HG02588 (cell line): ENCODE data around the gene IKZF5.
A peak's percentile ranks its signal among the peaks of the same experiment; 100 is the strongest.

Experiments used
- ATAC-seq: cut with Tn5 transposase; IDR thresholded peaks from one replicate; pipeline ENCODE4 v1.9.1; 2021; ENCODE audit warnings: mild to moderate bottlenecking, moderate library complexity; ENCODE audit not compliant: unreplicated experiment

The IKZF5 gene

DNA sequence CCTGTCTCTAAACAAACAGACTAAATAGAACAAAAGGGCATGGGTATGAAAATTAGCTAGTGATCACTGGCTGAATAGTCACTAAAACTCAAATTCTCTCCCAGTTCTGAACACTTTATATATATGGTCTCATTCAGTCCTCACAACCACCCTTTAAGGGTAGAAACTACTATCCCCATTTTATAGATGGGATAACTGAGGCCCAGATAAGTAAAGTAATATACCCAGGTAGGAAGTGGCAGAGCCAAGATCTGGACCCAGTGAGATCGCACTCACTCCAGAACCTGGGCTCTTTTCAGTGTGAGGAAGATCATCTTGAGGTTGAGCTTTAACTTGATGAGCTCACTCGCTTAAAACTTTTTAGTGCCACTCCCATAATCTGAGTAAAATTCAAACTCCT, 23.9 kb downstream of the IKZF5 start:
- ATAC-seq, result no peak

DNA sequence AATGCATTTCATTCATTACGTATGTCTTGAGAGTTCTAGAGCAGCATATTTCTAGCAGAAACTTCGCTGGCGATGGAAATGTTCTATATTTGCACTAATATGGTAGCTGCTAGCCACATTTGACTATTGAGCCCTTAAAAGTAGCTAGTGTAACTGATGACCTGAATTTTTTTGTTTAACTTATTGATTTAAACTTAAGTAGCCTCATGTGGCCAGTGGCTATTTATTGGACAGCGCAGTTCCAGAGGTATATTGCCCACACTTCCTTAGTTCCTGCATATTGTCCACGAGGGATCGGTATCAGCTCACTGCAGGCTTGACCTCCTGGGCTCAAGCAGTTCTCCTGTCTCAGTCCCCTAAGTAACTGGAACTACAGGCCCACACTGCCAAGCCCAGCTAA, 24.7 kb downstream of the IKZF5 start:
- no peak for ATAC-seq

DNA sequence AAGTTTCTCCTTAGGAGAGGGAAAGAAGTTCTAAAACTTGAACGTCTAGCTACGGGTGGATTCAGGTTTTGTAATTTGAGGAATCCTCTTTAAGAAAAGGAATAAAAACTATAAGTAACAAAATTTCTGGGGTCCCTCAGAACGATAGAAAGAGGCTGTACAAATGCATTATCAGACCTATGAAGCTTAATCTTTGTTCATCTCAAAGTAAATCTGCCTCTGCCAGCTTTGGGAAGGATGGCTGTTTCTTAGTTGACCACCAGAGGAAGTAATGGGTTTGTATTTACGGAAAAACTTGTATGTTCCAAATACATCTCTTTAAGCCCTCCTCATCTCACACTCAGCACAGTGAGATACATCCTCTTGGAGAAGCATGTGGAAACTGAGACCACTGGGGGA, 27.5 kb downstream of the IKZF5 start:
- ATAC-seq, result no peak

DNA sequence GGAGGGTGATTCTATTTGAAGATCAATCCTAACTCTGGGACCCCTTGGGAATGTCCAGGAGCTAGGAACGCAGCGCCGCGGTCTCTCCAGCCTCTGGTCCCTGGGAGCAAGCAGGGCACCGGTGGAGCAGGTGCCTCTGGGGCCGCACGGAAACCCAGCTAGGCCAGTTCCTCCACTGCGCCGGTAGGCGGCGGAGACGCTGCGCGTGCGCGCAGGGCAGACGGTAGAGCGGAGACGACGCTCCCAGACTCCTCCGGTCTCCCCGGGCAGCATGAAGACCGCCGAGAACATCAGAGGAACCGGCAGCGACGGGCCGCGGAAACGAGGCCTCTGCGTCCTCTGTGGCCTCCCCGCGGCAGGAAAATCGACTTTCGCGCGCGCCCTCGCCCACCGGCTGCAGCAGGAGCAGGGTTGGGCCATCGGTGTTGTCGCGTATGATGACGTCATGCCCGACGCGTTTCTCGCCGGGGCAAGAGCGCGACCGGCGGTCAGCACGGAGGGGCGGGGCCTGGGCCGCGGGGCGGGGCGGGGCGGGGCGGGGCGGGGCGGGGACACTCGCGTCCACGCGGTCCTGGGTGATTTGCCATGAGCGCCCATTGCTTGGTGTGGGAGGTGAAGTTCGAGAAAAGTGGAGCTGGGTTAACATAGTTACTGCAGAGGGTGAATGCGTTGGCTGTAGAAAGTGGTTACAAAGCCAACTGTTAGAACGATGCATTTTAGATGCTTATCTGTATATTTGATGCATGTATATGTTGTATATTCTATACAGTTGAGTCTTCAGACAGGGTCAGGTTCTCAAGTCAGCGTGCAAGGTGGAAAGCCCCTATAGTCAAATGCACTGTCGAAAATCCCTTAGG, 28.2 kb downstream of the IKZF5 start, which contains the start of gene PSTK:
TSS of gene PSTK (plus strand) at position 193 of the 857 bp plus-strand sequence. CDS start at position 272, 79 bp downstream.
- ATAC-seq, result peak; percentile 95

DNA sequence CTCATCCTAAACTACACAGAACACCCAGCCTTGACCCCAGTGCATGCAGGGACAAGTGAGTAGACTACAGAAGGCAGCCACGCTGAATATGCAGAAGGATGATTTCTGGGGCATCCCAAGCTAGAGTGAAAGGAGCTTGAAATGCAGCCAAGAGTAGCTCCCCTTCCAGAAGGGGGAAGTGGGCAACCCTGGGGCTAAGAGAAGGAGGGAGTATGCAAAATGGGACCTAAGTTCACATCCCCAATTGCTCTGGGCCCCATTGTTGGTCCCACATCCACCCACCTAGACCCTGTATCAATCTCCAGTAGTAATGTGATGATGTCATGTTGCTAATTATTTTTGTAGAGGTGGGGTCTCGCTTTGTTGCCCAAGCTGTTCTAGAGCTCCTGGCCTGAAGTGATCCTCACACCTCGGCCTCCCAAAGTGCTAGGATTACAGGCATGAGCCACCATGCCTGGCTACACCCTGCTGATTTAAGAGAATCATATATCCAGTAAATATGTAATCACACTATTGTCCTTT, 34.0 kb downstream of the IKZF5 start:
- ATAC-seq, result no peak

DNA sequence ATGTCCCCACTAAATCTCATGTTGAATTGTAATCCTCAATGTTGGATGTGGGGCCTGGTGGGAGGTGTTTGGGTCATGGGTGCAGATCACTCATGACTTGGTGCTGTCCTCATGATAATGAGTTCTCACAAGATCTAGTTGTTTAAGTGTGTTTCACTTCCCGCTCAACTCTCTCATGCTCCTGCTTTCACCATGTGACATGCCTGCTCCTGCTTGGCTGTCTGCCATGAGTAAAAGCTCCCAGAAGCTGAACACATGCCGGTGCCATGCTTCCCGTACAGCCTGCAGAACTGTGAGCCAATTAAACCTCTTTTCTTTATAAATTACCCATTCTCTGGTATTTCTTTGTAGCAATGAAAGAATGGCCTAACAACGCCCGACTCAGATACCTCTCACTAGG, 34.6 kb downstream of the IKZF5 start:
- ATAC-seq, result no peak

DNA sequence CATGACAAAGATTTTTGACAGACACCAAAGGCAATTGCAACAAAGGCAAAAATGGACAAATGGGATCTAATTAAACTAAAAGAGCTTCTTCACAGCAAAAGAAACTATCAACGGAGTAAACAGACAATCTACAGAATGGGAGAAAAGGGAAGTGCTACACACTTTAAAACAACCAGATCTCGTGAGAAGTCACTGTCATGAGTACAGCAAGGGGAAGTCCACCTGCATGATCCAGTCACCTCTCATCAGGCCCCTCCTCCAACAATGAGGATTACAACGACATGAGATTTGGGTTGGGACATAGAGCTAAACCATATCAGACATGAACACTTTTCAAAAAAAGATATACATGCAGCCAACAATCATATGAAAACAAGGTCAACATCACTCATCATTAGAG, 39.9 kb downstream of the IKZF5 start:
- no peak for ATAC-seq

DNA sequence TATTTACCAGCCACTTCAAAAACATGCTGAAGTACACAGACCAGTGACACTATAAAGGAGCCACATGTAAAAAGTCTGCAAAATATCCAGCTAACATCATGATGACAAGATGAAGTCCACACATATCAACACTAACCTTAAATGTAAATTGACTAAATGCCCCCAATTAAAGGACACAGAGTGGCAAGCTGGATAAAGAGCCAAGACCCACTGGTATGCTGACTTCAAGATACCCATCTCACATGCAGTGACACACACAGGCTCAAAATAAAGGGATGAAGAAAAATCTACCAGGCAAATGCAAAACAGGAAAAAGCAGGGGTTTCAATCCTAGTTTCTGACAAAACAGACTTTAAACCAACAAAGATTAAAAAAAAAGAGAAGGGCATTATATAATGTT, 41.7 kb downstream of the IKZF5 start:
- ATAC-seq, result no peak

DNA sequence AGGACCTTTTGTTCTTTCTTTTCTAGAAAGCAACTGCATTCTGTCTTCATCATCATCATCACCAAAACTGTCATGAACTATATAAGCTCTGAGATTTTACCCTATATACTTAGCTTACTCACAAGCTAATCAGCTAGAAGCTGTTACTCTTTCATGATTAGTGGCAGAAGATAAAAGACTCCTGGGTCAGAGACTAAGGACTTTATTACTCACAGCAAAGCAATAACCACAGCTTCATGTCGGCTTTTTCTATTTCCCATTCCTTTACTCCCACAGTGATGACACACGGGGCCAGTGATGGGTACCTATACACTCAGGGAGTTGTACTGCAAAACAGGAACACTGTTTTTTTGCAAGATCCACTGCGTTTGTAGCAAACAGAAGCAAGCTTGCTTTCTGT, 46.2 kb downstream of the IKZF5 start:
- ATAC-seq, result no peak

DNA sequence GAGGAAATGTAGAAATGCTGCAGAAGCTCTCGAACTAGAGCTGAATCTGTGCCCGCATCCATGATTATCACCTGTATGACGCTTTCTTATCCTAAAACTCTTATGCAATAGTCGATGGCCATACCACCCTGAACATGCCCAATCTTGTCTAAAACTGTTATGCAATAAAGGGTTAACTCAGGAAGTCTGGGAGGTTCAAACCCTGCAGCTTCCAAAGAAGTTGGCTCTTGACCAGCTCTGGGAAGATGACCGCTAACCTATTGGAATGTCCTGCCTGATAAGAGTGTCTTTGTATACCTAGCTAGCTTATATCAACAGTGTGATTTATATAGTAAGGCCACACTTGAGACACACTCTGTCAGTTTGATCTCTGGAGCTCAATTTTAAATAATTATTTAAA, 51.1 kb downstream of the IKZF5 start:
- no peak for ATAC-seq

DNA sequence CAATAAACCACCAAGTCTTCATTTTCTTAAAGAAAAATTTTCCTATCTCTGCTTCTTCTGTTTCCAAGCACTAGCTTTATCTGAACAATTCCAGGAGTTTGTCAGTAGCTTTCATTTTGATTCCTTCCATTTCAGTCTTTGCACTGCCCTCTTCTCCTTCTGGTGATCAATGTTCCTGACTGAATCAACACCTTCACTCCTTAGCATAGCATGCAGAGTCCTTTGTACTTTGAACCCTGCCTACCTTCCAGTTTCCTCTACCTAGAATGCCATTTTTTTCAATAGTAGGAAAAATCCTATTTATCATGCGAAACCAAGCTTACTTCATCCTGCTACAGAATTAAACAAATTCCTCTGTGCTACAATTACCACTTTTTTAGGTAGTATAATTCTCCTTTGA, 52.7 kb downstream of the IKZF5 start:
- ATAC-seq, result no peak

DNA sequence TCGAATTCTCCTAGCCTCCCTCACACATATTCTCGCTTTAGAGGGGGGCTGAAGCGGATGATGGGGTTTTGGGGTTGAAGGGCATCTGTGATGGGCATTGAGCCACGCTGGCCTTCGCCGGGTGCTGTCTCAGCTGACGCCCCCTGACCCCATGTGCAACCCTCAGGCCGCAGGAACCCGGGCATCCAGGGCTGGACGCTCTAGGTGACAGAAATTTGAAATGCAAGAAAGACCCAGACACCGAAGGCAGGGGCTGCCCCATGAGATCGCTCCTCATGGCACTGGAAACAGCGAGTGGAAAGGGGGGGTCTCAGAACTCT, 53.9 kb downstream of the IKZF5 start:
- no peak for ATAC-seq

DNA sequence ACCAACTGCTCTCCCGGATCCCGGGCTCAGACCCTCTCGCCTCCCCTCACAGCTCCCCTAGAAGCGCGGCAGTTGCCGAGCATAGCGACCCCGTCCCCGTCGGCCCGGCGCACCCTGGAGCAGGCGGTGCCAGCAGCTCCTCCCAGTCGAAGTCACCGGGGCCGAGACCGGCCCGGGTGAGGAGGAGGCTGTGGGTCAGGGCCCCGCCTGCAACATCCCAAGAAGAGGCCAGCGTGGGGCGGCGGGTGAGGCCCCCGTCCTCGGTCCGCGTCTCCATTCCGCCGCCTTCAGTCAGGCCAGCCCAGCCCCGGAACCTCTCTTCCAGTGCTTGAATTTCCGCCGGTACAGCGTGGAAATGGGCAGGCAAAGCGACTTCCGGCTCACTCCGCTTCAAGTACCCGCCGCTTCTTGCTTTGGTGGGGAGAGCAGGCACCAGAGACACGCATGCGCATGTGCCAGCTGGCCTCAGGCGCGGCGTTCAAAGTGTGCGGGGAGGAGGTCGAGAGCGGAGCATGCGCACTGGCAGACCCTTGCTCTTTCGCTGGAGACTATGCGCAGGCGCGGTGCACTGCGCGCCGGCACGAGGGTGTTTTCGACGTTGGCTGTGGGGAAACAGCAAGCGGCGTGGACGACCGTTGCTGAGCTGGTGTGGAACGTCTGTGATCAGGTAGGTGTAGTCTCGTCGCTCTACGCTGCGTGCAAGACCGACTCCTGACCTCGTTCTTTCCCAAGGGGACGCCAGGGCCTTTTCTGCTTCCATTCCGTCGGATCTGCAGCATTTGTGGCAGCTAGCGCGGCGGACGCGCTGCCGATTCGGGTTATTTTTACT, 54.5 kb downstream of the IKZF5 start, which contains the start of gene C10orf88:
TSS of gene C10orf88 (minus strand) at position 326 of the 829 bp plus-strand sequence. CDS start at position 277, 49 bp downstream.
- ATAC-seq, result peak; percentile 98

DNA sequence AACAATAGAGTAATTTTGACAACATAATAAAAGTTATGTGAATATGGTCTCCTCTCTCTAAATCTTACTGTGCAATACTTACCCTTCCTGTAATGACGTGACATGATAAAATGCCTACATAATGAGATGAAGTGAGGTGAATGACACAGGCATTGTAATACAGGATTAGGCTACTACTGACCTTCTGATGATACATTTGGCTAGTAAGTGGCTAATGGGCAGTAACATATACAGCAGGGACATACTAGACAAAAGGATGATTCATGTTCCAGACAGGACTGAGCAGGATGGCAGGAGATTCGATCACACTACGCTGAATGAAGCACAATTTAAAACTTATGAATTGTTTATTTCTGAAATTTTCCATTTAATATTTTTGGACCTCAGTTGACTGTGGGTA, 59.3 kb downstream of the IKZF5 start:
- no peak for ATAC-seq
